HepG2 (cell line): ENCODE data around the gene ABCD4. TPM values are rescaled to one million over a fixed set of nuclear protein-coding genes. Genes with fewer than 3 reads are reported as not detected.

Experiments used
- BCL6 ChIP-seq: IDR thresholded peaks from 2 replicates; pipeline ENCODE4 v1.6.1; 2016; ENCODE audit warnings: missing genetic modification reagents, missing compliant biosample characterization
- BCLAF1 ChIP-seq: fragments of 450-650 bp; IDR thresholded peaks from 2 replicates; pipeline ENCODE4 v1.6.1; 2017; ENCODE audit warnings: mild to moderate bottlenecking
- BHLHE40 ChIP-seq: IDR thresholded peaks from 2 replicates; pipeline ENCODE4 v1.6.1; 2011; ENCODE audit warnings: low read length, improper control_type of control experiment
- CBX2 ChIP-seq, 2 experiments: fragments of 200-600 bp in 1 of 2; sonication (generic); formaldehyde crosslinking in 1 of 2; IDR thresholded peaks; 2 replicates each; pipeline versions ENCODE4 v1.7.0 to v1.8.1; 2018 to 2022; ENCODE audit warnings: low read depth in 2 of 2, low read length in 1 of 2, mild to moderate bottlenecking in 1 of 2, missing genetic modification reagents in 1 of 2
- ESRRA ChIP-seq: sonication (generic); formaldehyde crosslinking; IDR thresholded peaks from 2 replicates; pipeline ENCODE4 v1.5.1; 2020; ENCODE audit warnings: mild to moderate bottlenecking, low read depth, missing genetic modification reagents
- FOXA3 ChIP-seq: IDR thresholded peaks from 2 replicates; pipeline ENCODE4 v1.6.1; 2016; ENCODE audit warnings: missing genetic modification reagents, missing compliant biosample characterization
- HMGA1 ChIP-seq: sonication (generic); formaldehyde crosslinking; conservative IDR thresholded peaks from 2 replicates; pipeline ENCODE4 v1.4.0; 2020; ENCODE audit warnings: missing genetic modification reagents
- HNF4A ChIP-seq: sonication (generic); formaldehyde crosslinking; IDR thresholded peaks from 2 replicates; pipeline ENCODE4 v1.4.0; 2020; ENCODE audit warnings: missing genetic modification reagents
- MAFK ChIP-seq, 2 experiments: IDR thresholded peaks in 1 of 2; conservative IDR thresholded peaks in 1 of 2; 2 replicates each; pipeline ENCODE4 v1.6.1; 2011; ENCODE audit warnings: improper control_type of control experiment in 2 of 2, low read length in 2 of 2
- NFKBIZ ChIP-seq: IDR thresholded peaks from 2 replicates; pipeline ENCODE4 v1.6.1; 2018; ENCODE audit warnings: missing genetic modification reagents, missing compliant biosample characterization
- PITX1 ChIP-seq: sonication (generic); formaldehyde crosslinking; IDR thresholded peaks from 2 replicates; pipeline ENCODE4 v1.5.1; 2020; ENCODE audit warnings: mild to moderate bottlenecking, missing genetic modification reagents
- RCOR2 ChIP-seq: IDR thresholded peaks from 2 replicates; pipeline ENCODE4 v1.6.1; 2016; ENCODE audit warnings: missing biosample characterization, missing genetic modification reagents
- SMAD3 ChIP-seq: sonication (generic); formaldehyde crosslinking; IDR thresholded peaks from 2 replicates; pipeline ENCODE4 v1.4.0; 2020; ENCODE audit warnings: missing genetic modification reagents
- SYNCRIP ChIP-seq: fragments of 200-400 bp; formaldehyde crosslinking; IDR thresholded peaks from 2 replicates; pipeline ENCODE4 v1.6.1; 2018; ENCODE audit warnings: mild to moderate bottlenecking, low read depth, low read length; ENCODE audit not compliant: insufficient read depth
- UBTF ChIP-seq: sonication (generic); formaldehyde crosslinking; IDR thresholded peaks from 2 replicates; pipeline ENCODE4 v1.4.0; 2020; ENCODE audit warnings: mild to moderate bottlenecking, missing genetic modification reagents
- ZIK1 ChIP-seq: sonication (generic); formaldehyde crosslinking; IDR thresholded peaks from 2 replicates; pipeline ENCODE4 v1.5.0; 2020; ENCODE audit warnings: mild to moderate bottlenecking, low read depth, missing genetic modification reagents, borderline replicate concordance
- ZNF232 ChIP-seq: sonication (generic); formaldehyde crosslinking; IDR thresholded peaks from 2 replicates; pipeline ENCODE4 v1.4.0; 2020; ENCODE audit warnings: missing genetic modification reagents, borderline replicate concordance
- ZNF260 ChIP-seq: sonication (generic); formaldehyde crosslinking; IDR thresholded peaks from 2 replicates; pipeline ENCODE4 v1.4.0; 2020; ENCODE audit warnings: missing genetic modification reagents, low read depth, mild to moderate bottlenecking, borderline replicate concordance
- ZNF343 ChIP-seq: sonication (generic); formaldehyde crosslinking; IDR thresholded peaks from 2 replicates; pipeline ENCODE4 v1.4.0; 2020; ENCODE audit warnings: mild to moderate bottlenecking, missing genetic modification reagents
- ZNF350 ChIP-seq: sonication (generic); formaldehyde crosslinking; IDR thresholded peaks from 2 replicates; pipeline ENCODE4 v1.4.0; 2020; ENCODE audit warnings: mild to moderate bottlenecking, low read depth, missing genetic modification reagents, borderline replicate concordance
- ZNF580 ChIP-seq: IDR thresholded peaks from 2 replicates; pipeline ENCODE4 v1.6.1; 2016; ENCODE audit warnings: low read depth, borderline replicate concordance
- ZNF709 ChIP-seq: sonication (generic); formaldehyde crosslinking; IDR thresholded peaks from 2 replicates; pipeline ENCODE4 v1.5.0; 2020; ENCODE audit warnings: mild to moderate bottlenecking, missing genetic modification reagents
- polyA plus RNA-seq, 8 experiments: library from polyadenylated mRNA; depleted of rRNA in 3 of 8; stranded (reverse) in 7 of 8; unstranded in 1 of 8; fragments of >200 nt; fragmentation: Illumina TruSeq in 4 of 8; extraction: Trizol in 4 of 8; gene quantifications; 2 replicates each; pipeline versions ENCODE4 v1.2.1 to v1.2.3, GENCODE V29; 2011 to 2016; ENCODE audit warnings: low read depth in 4 of 8, missing spikeins in 1 of 8, mixed read lengths in 1 of 8; ENCODE audit not compliant: insufficient read depth in 1 of 8
- total RNA-seq, 5 experiments: library from RNA; depleted of rRNA; stranded (reverse); fragments of >200 nt; fragmentation: Illumina TruSeq; extraction: Trizol; gene quantifications; 2 replicates each; pipeline ENCODE4 v1.2.3, GENCODE V29; 2016; ENCODE audit warnings: low read depth in 1 of 5
- TF ChIP-seq, protein P1 (sequence below): sonication (generic); formaldehyde crosslinking; IDR thresholded peaks from 2 replicates; pipeline ENCODE4 v1.8.1; 2023; ENCODE audit warnings: mild to moderate bottlenecking, inconsistent platforms, moderate library complexity, missing genetic modification reagents, borderline replicate concordance

The ABCD4 gene
- total and polyA plus RNA-seq, 2 of the 13 experiments (the other 11 are each of a cell fraction or from before 2014, with no cell fraction given): 47.5 to 50.5 TPM

DNA sequence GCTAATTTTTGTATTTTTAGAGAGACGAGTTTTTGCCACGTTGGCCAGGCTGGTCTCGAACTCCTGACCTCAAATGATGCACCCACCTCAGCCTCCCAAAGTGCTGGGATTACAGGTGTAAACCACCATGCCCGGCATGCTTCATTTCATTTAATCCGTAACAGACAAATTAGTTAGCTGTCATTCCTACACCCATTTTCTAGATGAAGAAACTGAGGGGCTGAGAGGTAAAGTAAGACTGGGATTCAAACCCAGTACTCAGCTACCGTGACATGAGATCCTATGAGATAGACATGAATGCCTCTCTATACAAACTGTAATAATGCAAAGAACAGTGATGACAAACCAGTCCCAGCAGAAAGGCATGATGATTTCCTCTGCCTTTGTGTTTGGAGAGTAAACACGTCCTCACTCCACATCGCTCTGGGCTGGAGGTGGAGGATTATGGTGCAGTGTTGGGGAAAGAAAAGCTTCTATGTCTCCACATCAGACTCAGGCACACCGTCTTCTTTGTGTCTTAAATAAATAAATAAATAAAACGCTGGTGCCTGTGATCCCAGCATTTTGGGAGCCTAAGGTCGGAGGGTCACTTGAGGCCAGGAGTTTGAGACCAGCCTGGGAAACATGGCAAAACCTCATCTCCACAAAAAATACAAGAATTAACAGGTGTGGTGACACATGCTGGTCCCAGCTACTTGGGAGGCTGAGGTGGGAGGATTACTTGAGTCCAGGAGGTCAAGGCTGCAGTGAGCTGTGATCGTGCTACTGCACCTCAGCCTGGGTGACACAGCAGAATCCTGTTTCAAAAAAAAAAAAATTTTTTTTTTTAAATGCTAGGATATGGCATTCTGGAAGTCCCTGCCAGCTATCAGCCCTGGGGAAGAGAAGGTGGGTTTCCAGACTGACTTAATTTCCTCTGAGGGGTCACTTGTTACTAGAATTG, 53.0 kb downstream of the ABCD4 start (continued):
- TF ChIP-seq RCOR2 (peak; percentile 18; the same call in 1 of the 2 replicates), NFKBIZ (CRISPR knock-in tag) (no peak), ZIK1 (CRISPR knock-in tag) (no peak), BCLAF1 (no peak), MAFK (conservative IDR thresholded peaks at IDR 0.05 in 1 of 2, IDR thresholded peaks at IDR 0.05 in 1 of 2; ENCODE audit: low read length in 2 of 2) (no peak), ESRRA (CRISPR knock-in tag) (no peak), ZNF580 (no peak), UBTF (CRISPR knock-in tag) (no peak), SYNCRIP (no peak), BHLHE40 (no peak), HNF4A (peak; percentile 18; the same call in 1 of the 2 replicates), ZNF232 (CRISPR knock-in tag) (no peak), CBX2 (IDR thresholded peaks at IDR 0.05; ENCODE audit: low read depth, low read length) (no peak), CBX2 (CRISPR knock-in tag; IDR thresholded peaks at IDR 0.05; ENCODE audit: low read depth) (no peak), ZNF709 (CRISPR knock-in tag) (no peak), HMGA1 (no peak), SMAD3 (no peak), BCL6 (CRISPR knock-in tag) (no peak), FOXA3 (peak; percentile 75), PITX1 (CRISPR knock-in tag) (0 out of 2 replicates have a peak, but pooled peaks have one; percentile 36), ZNF343 (CRISPR knock-in tag) (no peak), ZNF350 (CRISPR knock-in tag) (no peak), ZNF260 (0 out of 2 replicates have a peak, but pooled peaks have one; percentile 1)
- TF ChIP-seq, protein P1, sequence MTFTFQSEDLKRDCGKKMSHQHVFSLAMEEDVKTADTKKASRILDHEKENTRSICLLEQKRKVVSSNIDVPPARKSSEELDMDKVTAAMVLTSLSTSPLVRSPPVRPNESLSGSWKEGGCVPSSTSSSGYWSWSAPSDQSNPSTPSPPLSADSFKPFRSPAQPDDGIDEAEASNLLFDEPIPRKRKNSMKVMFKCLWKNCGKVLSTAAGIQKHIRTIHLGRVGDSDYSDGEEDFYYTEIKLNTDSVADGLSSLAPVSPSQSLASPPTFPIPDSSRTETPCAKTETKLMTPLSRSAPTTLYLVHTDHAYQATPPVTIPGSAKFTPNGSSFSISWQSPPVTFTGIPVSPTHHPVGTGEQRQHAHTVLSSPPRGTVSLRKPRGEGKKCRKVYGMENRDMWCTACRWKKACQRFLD (CRISPR knock-in tag): no peak
